A549 (cell line): ENCODE data around the gene RNF225.

ENCODE experiments used
- BHLHE40 ChIP-seq: IDR thresholded peaks from 2 replicates; pipeline ENCODE4 v1.6.1; 2012; ENCODE audit warnings: low read depth, low read length, inconsistent platforms
- CEBPB ChIP-seq, 2 experiments: fragments of >200 bp in 1 of 2; sonication (Bioruptor Twin) in 1 of 2; formaldehyde crosslinking in 1 of 2; IDR thresholded peaks; 2 replicates each; pipeline ENCODE4 v1.6.1; 2012 to 2016
- CHD2 ChIP-seq: fragments of 150-350 bp; IDR thresholded peaks from 2 replicates; pipeline ENCODE4 v1.6.1; 2014; ENCODE audit warnings: low read length; ENCODE audit not compliant: partially characterized antibody
- CTCF ChIP-seq: fragments of >200 bp; sonication (Bioruptor Twin); formaldehyde crosslinking; IDR thresholded peaks from 3 replicates; pipeline ENCODE4 v1.5.1; 2016
- ELK1 ChIP-seq: fragments of 150-350 bp; IDR thresholded peaks from 2 replicates; pipeline ENCODE4 v1.6.1; 2014; ENCODE audit warnings: low read depth, mild to moderate bottlenecking, low read length
- KDM5A ChIP-seq: fragments of 200-600 bp; sonication (generic); IDR thresholded peaks from 2 replicates; pipeline ENCODE4 v1.6.1; 2016; ENCODE audit warnings: antibody characterized with exemption, mild to moderate bottlenecking
- MAX ChIP-seq: IDR thresholded peaks from 2 replicates; pipeline ENCODE4 v1.6.1; 2012
- MAZ ChIP-seq: fragments of 150-350 bp; IDR thresholded peaks from 2 replicates; pipeline ENCODE4 v1.6.1; 2014; ENCODE audit warnings: antibody characterized with exemption, low read depth, low read length, borderline replicate concordance
- PBX3 ChIP-seq: IDR thresholded peaks from 2 replicates; pipeline ENCODE4 v1.6.1; 2012
- POLR2A ChIP-seq: IDR thresholded peaks from 2 replicates; pipeline ENCODE4 v1.6.1; 2012; ENCODE audit warnings: mild to moderate bottlenecking, low read length
- POLR2AphosphoS2 ChIP-seq: conservative IDR thresholded peaks from 2 replicates; pipeline ENCODE4 v1.6.1; 2012; ENCODE audit warnings: low read length, improper control_type of control experiment, inconsistent platforms
- RNF2 ChIP-seq: fragments of 200-600 bp; sonication (generic); IDR thresholded peaks from 2 replicates; pipeline ENCODE4 v1.6.1; 2016; ENCODE audit warnings: low read depth, mild to moderate bottlenecking, antibody characterized with exemption, moderate library complexity, borderline replicate concordance
- USF2 ChIP-seq: fragments of 450-650 bp; IDR thresholded peaks from 2 replicates; pipeline ENCODE4 v1.6.1; 2014; ENCODE audit warnings: antibody characterized with exemption

GRCh38 chr19:58393725-58394033 lies 1.8 kb upstream of the RNF225 start:
- TF ChIP-seq POLR2AphosphoS2, result no peak
- no peak for TF ChIP-seq CTCF
- no peak for TF ChIP-seq POLR2A
- no peak for TF ChIP-seq CEBPB (IDR thresholded peaks at IDR 0.05)
- no peak for TF ChIP-seq ELK1
- no peak for TF ChIP-seq KDM5A
- TF ChIP-seq MAZ, result no peak
- no peak for TF ChIP-seq BHLHE40
- no peak for TF ChIP-seq USF2
- no peak for TF ChIP-seq RNF2
- TF ChIP-seq PBX3, result no peak
- TF ChIP-seq CHD2, result no peak
- no peak for TF ChIP-seq MAX
